Measurements from ENCODE around the gene CLASRP. TPM values are rescaled to one million over a fixed set of nuclear protein-coding genes. Genes with fewer than 3 reads are reported as not detected.

Gene CLASRP
- total and polyA plus RNA-seq, 9 of the 15 experiments (the other 6 are each of a cell fraction or from before 2014, with no cell fraction given) = 0.94 to 86.3 (median 44.0) TPM

- TF ChIP-seq ZBTB34 (CRISPR knock-in tag; IDR thresholded peaks at IDR 0.05) (no peak), E2F1 (CRISPR knock-in tag; IDR thresholded peaks at IDR 0.05) (no peak), ZNF311 (CRISPR knock-in tag; IDR thresholded peaks at IDR 0.05) (no peak), ATF3 (IDR thresholded peaks at IDR 0.05) (peak; percentile 96), ATF3 (CRISPR knock-in tag; conservative IDR thresholded peaks at IDR 0.05) (peak; percentile 71; the same call in 1 of the 2 replicates), PML (IDR thresholded peaks at IDR 0.05; ENCODE audit: low read length) (no peak), HLTF (IDR thresholded peaks at IDR 0.05) (no peak), SRSF1 (IDR thresholded peaks at IDR 0.05; ENCODE audit: low read depth, low read length) (no peak), ZNF76 (CRISPR knock-in tag; IDR thresholded peaks at IDR 0.05; ENCODE audit: borderline replicate concordance) (no peak), NR2C1 (IDR thresholded peaks at IDR 0.05) (no peak), NR2C1 (tag; IDR thresholded peaks at IDR 0.05) (no peak), ATF7 (IDR thresholded peaks at IDR 0.05) (peak; percentile 54; the same call in 1 of the 2 replicates), ZNF778 (CRISPR knock-in tag; IDR thresholded peaks at IDR 0.05) (no peak), ZNF12 (CRISPR knock-in tag; IDR thresholded peaks at IDR 0.05) (no peak), ZC3H4 (CRISPR knock-in tag; IDR thresholded peaks at IDR 0.05; ENCODE audit: borderline replicate concordance) (no peak), CBFA2T2 (conservative IDR thresholded peaks at IDR 0.05) (peak; percentile 42; the same call in 1 of the 2 replicates), ELF4 (CRISPR knock-in tag; IDR thresholded peaks at IDR 0.05) (no peak), YY1 (IDR thresholded peaks at IDR 0.05; ENCODE audit: borderline replicate concordance in 1 of 3, control insufficient read depth in 1 of 3, extremely low read depth in 1 of 3, insufficient read depth in 3 of 3, insufficient read length in 1 of 3, insufficient replicate concordance in 2 of 3, low read depth in 1 of 3, low read length in 2 of 3) (peak in 1 of 3 experiments; percentile 7), ETS2 (tag; IDR thresholded peaks at IDR 0.05; ENCODE audit: borderline replicate concordance, poor library complexity, severe bottlenecking) (no peak), HDAC1 (IDR thresholded peaks at IDR 0.05) (peak in 1 of 2 experiments; percentile 74; a peak in 2 of 4 replicates), ZNF655 (CRISPR knock-in tag; IDR thresholded peaks at IDR 0.05) (no peak), EGR1 (conservative IDR thresholded peaks at IDR 0.05) (no peak), PCBP1 (IDR thresholded peaks at IDR 0.05; ENCODE audit: low read depth, low read length, poor library complexity, severe bottlenecking) (no peak), SMARCA5 (IDR thresholded peaks at IDR 0.05) (no peak), POLR2AphosphoS5 (IDR thresholded peaks at IDR 0.05; ENCODE audit: control insufficient read depth, insufficient read depth, low read depth, low read length) (no peak)
Measured at GRCh38 chr19:45097776-45098520, 59.1 kb downstream of the CLASRP start (continued).
